ENCODE results near the gene MRPS14. TPM values are rescaled to one million over a fixed set of nuclear protein-coding genes. Genes with fewer than 3 reads are reported as not detected.

Gene MRPS14
- total RNA-seq = 46.6 TPM

GRCh38 chr1:175023043-175023921, at the start of gene MRPS14:
TSS of gene MRPS14 (minus strand) at chr1:175023425. CDS start at chr1:175023408, 17 bp downstream.

GRCh38 chr1:175067362-175068106, 44.3 kb upstream of the MRPS14 start, which contains the start of gene TNN:
TSS of gene TNN (plus strand) at chr1:175067833. CDS start at chr1:175077419, 9,586 bp downstream.

DNA sequence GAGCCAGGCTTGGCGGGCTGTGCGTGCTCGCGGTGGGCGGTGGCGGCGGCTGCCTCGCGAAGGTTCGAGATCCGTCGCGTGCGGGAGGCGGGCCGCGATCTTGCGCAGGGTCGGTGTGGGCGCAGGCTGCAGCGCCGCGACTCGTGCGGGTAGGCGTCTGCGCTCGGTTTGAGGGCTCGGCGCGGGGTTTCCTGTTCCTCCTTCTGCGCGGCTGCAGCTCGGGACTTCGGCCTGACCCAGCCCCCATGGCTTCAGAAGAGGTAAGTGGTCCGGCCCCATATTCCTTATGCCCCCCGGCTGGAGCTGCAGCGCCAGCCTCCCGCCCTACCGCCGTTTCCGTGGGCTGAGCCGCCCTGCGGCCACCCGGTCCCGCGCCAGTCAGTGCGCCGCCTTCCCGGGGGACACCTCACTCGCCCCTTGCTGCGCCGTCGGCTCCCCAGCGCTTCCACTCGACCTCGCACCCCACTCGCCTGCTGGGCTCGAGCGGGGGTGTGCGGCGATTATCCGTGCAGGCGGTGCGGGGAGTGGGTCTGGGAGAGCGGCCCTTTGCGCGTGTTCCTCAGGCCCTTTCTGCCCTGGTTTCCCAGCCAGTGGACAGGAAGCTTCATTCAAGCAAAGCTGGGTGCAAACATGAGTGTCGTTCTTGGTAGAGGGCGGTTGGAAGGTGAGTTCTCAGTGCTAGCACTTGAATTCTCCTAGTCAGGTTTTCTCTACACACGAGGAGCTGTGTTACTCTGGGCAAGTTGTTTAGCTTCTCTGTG, 23.1 kb downstream of the MRPS14 start, which contains the start of gene CACYBP:
CACYBP (plus strand) TSS at position 12 of the 761 bp plus-strand sequence; CDS start at position 246, 234 bp downstream.

Small RNAs within 50 kb of the gene (small RNA-seq; reads per million reads assigned to genes)
- gene RF00019 (ENCODE audit: low replicate concordance) = not detected
- not detected for gene RNU6-307P (ENCODE audit: low replicate concordance)

Other genes with a start within 250 kb of the MRPS14 start
- 142 TPM for gene CACYBP, start 23.5 kb downstream of the MRPS14 start, total RNA-seq
- 0.31 TPM for gene TNN, start 44.4 kb upstream of the MRPS14 start, total RNA-seq
- gene KIAA0040, start 169.4 kb upstream of the MRPS14 start, total RNA-seq = 1.3 TPM